ENCODE measurements around the gene GRID2. TPM values are rescaled to one million over a fixed set of nuclear protein-coding genes. Genes with fewer than 3 reads are reported as not detected.

Gene GRID2
- total RNA-seq, 1 donor from 2014 or later: not detected

- Histone ChIP-seq H3K4me3 (no peak overlapping the region), H3K9me3 (replicated peaks) (no peaks in the 10 kb centered on the region), H3K4me1 (no peaks in the 10 kb centered on the region), H3K27me3 (ENCODE audit: low read depth) (peaks cover 6% of the 10 kb centered on the region), H3K27ac (replicated peaks) (no peak overlapping the region), H3K36me3 (no peaks in the 10 kb centered on the region)
- intact Hi-C loops (cut with micrococcal nuclease): no loop called here
- no peak for DNase-seq
- TF ChIP-seq, protein P1, sequence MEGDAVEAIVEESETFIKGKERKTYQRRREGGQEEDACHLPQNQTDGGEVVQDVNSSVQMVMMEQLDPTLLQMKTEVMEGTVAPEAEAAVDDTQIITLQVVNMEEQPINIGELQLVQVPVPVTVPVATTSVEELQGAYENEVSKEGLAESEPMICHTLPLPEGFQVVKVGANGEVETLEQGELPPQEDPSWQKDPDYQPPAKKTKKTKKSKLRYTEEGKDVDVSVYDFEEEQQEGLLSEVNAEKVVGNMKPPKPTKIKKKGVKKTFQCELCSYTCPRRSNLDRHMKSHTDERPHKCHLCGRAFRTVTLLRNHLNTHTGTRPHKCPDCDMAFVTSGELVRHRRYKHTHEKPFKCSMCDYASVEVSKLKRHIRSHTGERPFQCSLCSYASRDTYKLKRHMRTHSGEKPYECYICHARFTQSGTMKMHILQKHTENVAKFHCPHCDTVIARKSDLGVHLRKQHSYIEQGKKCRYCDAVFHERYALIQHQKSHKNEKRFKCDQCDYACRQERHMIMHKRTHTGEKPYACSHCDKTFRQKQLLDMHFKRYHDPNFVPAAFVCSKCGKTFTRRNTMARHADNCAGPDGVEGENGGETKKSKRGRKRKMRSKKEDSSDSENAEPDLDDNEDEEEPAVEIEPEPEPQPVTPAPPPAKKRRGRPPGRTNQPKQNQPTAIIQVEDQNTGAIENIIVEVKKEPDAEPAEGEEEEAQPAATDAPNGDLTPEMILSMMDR (IDR thresholded peaks at IDR 0.05; ENCODE audit: borderline replicate concordance): no peak
Observed at GRCh38 chr4:93775551-93775950, 1471.8 kb downstream of the GRID2 start.

- TF ChIP-seq, protein P1 (IDR thresholded peaks at IDR 0.05; ENCODE audit: borderline replicate concordance): no peak
- Histone ChIP-seq H3K4me1 (no peaks in the 10 kb centered on the region), H3K27ac (replicated peaks) (no peak overlapping the region), H3K27me3 (ENCODE audit: low read depth) (peaks cover 6% of the 10 kb centered on the region), H3K4me3 (no peak overlapping the region), H3K9me3 (replicated peaks) (no peaks in the 10 kb centered on the region), H3K36me3 (no peaks in the 10 kb centered on the region)
- intact Hi-C loops (cut with micrococcal nuclease): no loop called here
- no peak for DNase-seq
Observed at GRCh38 chr4:93776386-93777080, 1472.8 kb downstream of the GRID2 start.

- Histone ChIP-seq H3K36me3 (no peaks in the 10 kb centered on the region), H3K4me1 (no peaks in the 10 kb centered on the region)
- intact Hi-C loops (cut with micrococcal nuclease): no loop called here
Observed at GRCh38 chr4:93777081-93777460, 1473.3 kb downstream of the GRID2 start.

GRCh38 chr4:93779228-93779627 is 1475.5 kb downstream of the GRID2 start:
- Histone ChIP-seq H3K36me3 (no peaks in the 10 kb centered on the region), H3K9me3 (replicated peaks) (no peaks in the 10 kb centered on the region), H3K4me3 (no peak overlapping the region), H3K4me1 (no peaks in the 10 kb centered on the region), H3K27ac (replicated peaks) (no peak overlapping the region), H3K27me3 (ENCODE audit: low read depth) (peaks cover 6% of the 10 kb centered on the region)
- TF ChIP-seq, protein P1 (IDR thresholded peaks at IDR 0.05; ENCODE audit: borderline replicate concordance): no peak
- DNase-seq: no peak
- intact Hi-C loops (cut with micrococcal nuclease): no loop called here

More at GRCh38 chr4:93777081-93777460, 1473.3 kb downstream of the GRID2 start:
- TF ChIP-seq, protein P1 (IDR thresholded peaks at IDR 0.05; ENCODE audit: borderline replicate concordance): no peak
- Histone ChIP-seq H3K4me3 (no peak overlapping the region), H3K27ac (replicated peaks) (no peak overlapping the region), H3K27me3 (ENCODE audit: low read depth) (peaks cover 6% of the 10 kb centered on the region), H3K9me3 (replicated peaks) (no peaks in the 10 kb centered on the region)
- DNase-seq: no peak

DNA sequence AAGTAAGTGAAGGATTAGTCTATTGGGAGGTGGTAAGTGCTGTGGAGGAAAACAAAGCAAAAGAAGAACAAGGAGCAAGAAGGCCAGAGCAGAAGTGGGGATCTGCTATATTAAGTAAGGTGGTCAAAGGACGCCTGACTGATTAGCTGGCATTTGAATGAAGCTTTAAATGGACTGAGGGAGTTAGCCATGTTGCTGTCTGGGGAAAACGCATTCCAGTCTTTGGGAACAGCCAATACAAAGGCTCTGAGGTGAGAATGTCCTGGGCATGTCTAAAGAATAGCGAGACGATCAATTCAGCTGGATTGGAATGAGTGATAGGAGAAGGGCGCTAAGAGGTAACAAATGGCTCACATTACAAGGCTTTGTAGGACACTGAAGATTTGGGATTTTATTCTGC is 1476.3 kb downstream of the GRID2 start:
- H3K27me3 ChIP-seq (ENCODE audit: low read depth): peaks cover 6% of the 10 kb centered on the region
- no peak overlapping the region for H3K27ac ChIP-seq (replicated peaks)
- intact Hi-C loops (cut with micrococcal nuclease): no loop called here
- H3K4me1 ChIP-seq: no peaks in the 10 kb centered on the region
- no peak overlapping the region for H3K4me3 ChIP-seq
- H3K36me3 ChIP-seq: no peaks in the 10 kb centered on the region
- DNase-seq: no peak
- no peaks in the 10 kb centered on the region for H3K9me3 ChIP-seq (replicated peaks)
- TF ChIP-seq, protein P1 (IDR thresholded peaks at IDR 0.05; ENCODE audit: borderline replicate concordance): no peak

Measured in left ventricle myocardium inferior (tissue), 1 donor.